ENCODE results near the gene HSD17B7.
"Not testable (repeated sequence)": the region's sequence is repeated elsewhere in the genome, so short reads cannot be mapped to it uniquely, and the experiment has no call there.

HSD17B7 gene

GRCh38 chr1:162799995-162800830 lies 9.7 kb downstream of the HSD17B7 start:
- in situ Hi-C loops (cut with HindIII; ENCODE audit: low sequenced_read_pairs): not testable (repeated sequence)

GRCh38 chr1:162807503-162807902 lies 17.0 kb downstream of the HSD17B7 start:
- in situ Hi-C loops (cut with HindIII; ENCODE audit: low sequenced_read_pairs): not testable (repeated sequence)

GRCh38 chr1:162812357-162812756 lies 21.9 kb downstream of the HSD17B7 start:
- in situ Hi-C loops (cut with HindIII; ENCODE audit: low sequenced_read_pairs): not testable (repeated sequence)

GRCh38 chr1:162818136-162818535 lies 27.6 kb downstream of the HSD17B7 start:
- in situ Hi-C loops (cut with HindIII; ENCODE audit: low sequenced_read_pairs): not testable (repeated sequence)

GRCh38 chr1:162818666-162819065 lies 28.2 kb downstream of the HSD17B7 start:
- in situ Hi-C loops (cut with HindIII; ENCODE audit: low sequenced_read_pairs): not testable (repeated sequence)

- in situ Hi-C loops (cut with HindIII; ENCODE audit: low sequenced_read_pairs): no loop called here
These were observed 32.1 kb downstream of the HSD17B7 start for GRCh38 chr1:162822391-162823200.

- in situ Hi-C loops (cut with HindIII; ENCODE audit: low sequenced_read_pairs): no loop called here
These were observed 32.7 kb downstream of the HSD17B7 start for GRCh38 chr1:162823231-162823630.

GRCh38 chr1:162823771-162824525 lies 33.4 kb downstream of the HSD17B7 start:
- in situ Hi-C loops (cut with HindIII; ENCODE audit: low sequenced_read_pairs): no loop called here

- in situ Hi-C loops (cut with HindIII; ENCODE audit: low sequenced_read_pairs): no loop called here
These were observed 38.8 kb downstream of the HSD17B7 start for GRCh38 chr1:162829268-162829667.

- in situ Hi-C loops (cut with HindIII; ENCODE audit: low sequenced_read_pairs): no loop called here
These were observed 42.0 kb downstream of the HSD17B7 start for GRCh38 chr1:162832470-162832869.

GRCh38 chr1:162835157-162835899 lies 44.8 kb downstream of the HSD17B7 start:
- in situ Hi-C loops (cut with HindIII; ENCODE audit: low sequenced_read_pairs): no loop called here

- in situ Hi-C loops (cut with HindIII; ENCODE audit: low sequenced_read_pairs): no loop called here
These were observed 48.4 kb downstream of the HSD17B7 start for GRCh38 chr1:162838863-162839262.

- in situ Hi-C loops (cut with HindIII; ENCODE audit: low sequenced_read_pairs): no loop called here
These were observed 49.8 kb downstream of the HSD17B7 start for GRCh38 chr1:162840250-162840839.

GRCh38 chr1:162844153-162844552 lies 53.7 kb downstream of the HSD17B7 start:
- in situ Hi-C loops (cut with HindIII; ENCODE audit: low sequenced_read_pairs): no loop called here

- in situ Hi-C loops (cut with HindIII; ENCODE audit: low sequenced_read_pairs): no loop called here
These were observed 56.0 kb downstream of the HSD17B7 start for GRCh38 chr1:162846256-162847212.

GRCh38 chr1:162847839-162848453 lies 57.4 kb downstream of the HSD17B7 start:
- in situ Hi-C loops (cut with HindIII; ENCODE audit: low sequenced_read_pairs): no loop called here

- in situ Hi-C loops (cut with HindIII; ENCODE audit: low sequenced_read_pairs): loop anchor here (25.0 kb wide), 1 partner anchor 338 kb away; no protein-coding TSS in a partner anchor
These were observed 59.2 kb downstream of the HSD17B7 start for GRCh38 chr1:162849711-162850110.

- in situ Hi-C loops (cut with HindIII; ENCODE audit: low sequenced_read_pairs): loop anchor here (25.0 kb wide), 1 partner anchor 336 kb away; no protein-coding TSS in a partner anchor
These were observed 60.8 kb downstream of the HSD17B7 start for GRCh38 chr1:162851341-162851740.
